HepG2 (cell line): ENCODE data around the gene DDX46. TPM values are rescaled to one million over a fixed set of nuclear protein-coding genes. Genes with fewer than 3 reads are reported as not detected.

Experiments
- ARNT2 ChIP-seq: sonication (generic); formaldehyde crosslinking; IDR thresholded peaks from 2 replicates; pipeline ENCODE4 v1.8.0; 2022; ENCODE audit warnings: mild to moderate bottlenecking, low read depth, missing genetic modification reagents, moderate library complexity
- ELF1 ChIP-seq: sonication (generic); formaldehyde crosslinking; IDR thresholded peaks from 2 replicates; pipeline ENCODE4 v1.4.0; 2020; ENCODE audit warnings: missing genetic modification reagents
- ELF3 ChIP-seq: IDR thresholded peaks from 2 replicates; pipeline ENCODE4 v1.6.1; 2016; ENCODE audit warnings: missing genetic modification reagents, missing compliant biosample characterization
- ELF4 ChIP-seq: sonication (generic); formaldehyde crosslinking; IDR thresholded peaks from 2 replicates; pipeline ENCODE4 v1.5.0; 2020; ENCODE audit warnings: missing genetic modification reagents, mild to moderate bottlenecking, moderate library complexity, borderline replicate concordance
- KDM2A ChIP-seq: sonication (generic); formaldehyde crosslinking; IDR thresholded peaks from 2 replicates; pipeline ENCODE4 v1.4.0; 2020; ENCODE audit warnings: low read depth, missing genetic modification reagents, borderline replicate concordance
- KLF12 ChIP-seq: sonication (generic); formaldehyde crosslinking; IDR thresholded peaks from 2 replicates; pipeline ENCODE4 v1.4.0; 2020; ENCODE audit warnings: missing genetic modification reagents, borderline replicate concordance
- XRCC5 ChIP-seq: fragments of 200-400 bp; formaldehyde crosslinking; optimal IDR thresholded peaks from 2 replicates; pipeline ENCODE3; 2017; ENCODE audit warnings: mild to moderate bottlenecking, low read length
- ZNF143 ChIP-seq: sonication (generic); formaldehyde crosslinking; IDR thresholded peaks from 2 replicates; pipeline ENCODE4 v1.4.0; 2020; ENCODE audit warnings: missing genetic modification reagents
- ZNF563 ChIP-seq: sonication (generic); formaldehyde crosslinking; IDR thresholded peaks from 2 replicates; pipeline ENCODE4 v1.8.0; 2022; ENCODE audit warnings: mild to moderate bottlenecking, moderate library complexity, missing genetic modification reagents
- ZNF7 ChIP-seq: IDR thresholded peaks from 2 replicates; pipeline ENCODE4 v1.6.1; 2016; ENCODE audit warnings: missing biosample characterization, missing genetic modification reagents
- ZNF724P ChIP-seq: sonication (generic); formaldehyde crosslinking; IDR thresholded peaks from 2 replicates; pipeline ENCODE4 v1.8.0; 2022; ENCODE audit warnings: missing genetic modification reagents, borderline replicate concordance
- ZNF883 ChIP-seq: sonication (generic); formaldehyde crosslinking; IDR thresholded peaks from 2 replicates; pipeline ENCODE4 v1.5.1; 2020; ENCODE audit warnings: mild to moderate bottlenecking, missing genetic modification reagents; ENCODE audit errors: not compliant biosample characterization
- polyA plus RNA-seq, 8 experiments: library from polyadenylated mRNA; depleted of rRNA in 3 of 8; stranded (reverse) in 7 of 8; unstranded in 1 of 8; fragments of >200 nt; fragmentation: Illumina TruSeq in 4 of 8; extraction: Trizol in 4 of 8; gene quantifications; 2 replicates each; pipeline versions ENCODE4 v1.2.1 to v1.2.3, GENCODE V29; 2011 to 2016; ENCODE audit warnings: low read depth in 4 of 8, missing spikeins in 1 of 8, mixed read lengths in 1 of 8; ENCODE audit not compliant: insufficient read depth in 1 of 8
- total RNA-seq, 5 experiments: library from RNA; depleted of rRNA; stranded (reverse); fragments of >200 nt; fragmentation: Illumina TruSeq; extraction: Trizol; gene quantifications; 2 replicates each; pipeline ENCODE4 v1.2.3, GENCODE V29; 2016; ENCODE audit warnings: low read depth in 1 of 5
- TF ChIP-seq, protein P1 (sequence below): sonication (generic); formaldehyde crosslinking; IDR thresholded peaks from 2 replicates; pipeline ENCODE4 v1.8.0; 2022; ENCODE audit warnings: missing genetic modification reagents, mild to moderate bottlenecking, inconsistent platforms, borderline replicate concordance
- TF ChIP-seq, protein P2 (sequence below): sonication (generic); formaldehyde crosslinking; IDR thresholded peaks from 2 replicates; pipeline ENCODE4 v1.8.0; 2022; ENCODE audit warnings: missing genetic modification reagents, low read depth, mild to moderate bottlenecking, borderline replicate concordance
- TF ChIP-seq, protein P3 (sequence below): sonication (generic); formaldehyde crosslinking; IDR thresholded peaks from 2 replicates; pipeline ENCODE4 v1.4.0; 2020; ENCODE audit warnings: missing genetic modification reagents, borderline replicate concordance
- TF ChIP-seq, protein P4 (sequence below): sonication (generic); formaldehyde crosslinking; IDR thresholded peaks from 2 replicates; pipeline ENCODE4 v1.5.0; 2020; ENCODE audit warnings: mild to moderate bottlenecking, missing genetic modification reagents, borderline replicate concordance
- TF ChIP-seq, protein P5 (sequence below): sonication (generic); formaldehyde crosslinking; conservative IDR thresholded peaks from 2 replicates; pipeline ENCODE4 v1.4.0; 2020; ENCODE audit warnings: missing genetic modification reagents

DDX46 gene
- total and polyA plus RNA-seq, 2 of the 13 experiments (the other 11 are each of a cell fraction or from before 2014, with no cell fraction given) = 27.3 to 59.3 TPM

DNA sequence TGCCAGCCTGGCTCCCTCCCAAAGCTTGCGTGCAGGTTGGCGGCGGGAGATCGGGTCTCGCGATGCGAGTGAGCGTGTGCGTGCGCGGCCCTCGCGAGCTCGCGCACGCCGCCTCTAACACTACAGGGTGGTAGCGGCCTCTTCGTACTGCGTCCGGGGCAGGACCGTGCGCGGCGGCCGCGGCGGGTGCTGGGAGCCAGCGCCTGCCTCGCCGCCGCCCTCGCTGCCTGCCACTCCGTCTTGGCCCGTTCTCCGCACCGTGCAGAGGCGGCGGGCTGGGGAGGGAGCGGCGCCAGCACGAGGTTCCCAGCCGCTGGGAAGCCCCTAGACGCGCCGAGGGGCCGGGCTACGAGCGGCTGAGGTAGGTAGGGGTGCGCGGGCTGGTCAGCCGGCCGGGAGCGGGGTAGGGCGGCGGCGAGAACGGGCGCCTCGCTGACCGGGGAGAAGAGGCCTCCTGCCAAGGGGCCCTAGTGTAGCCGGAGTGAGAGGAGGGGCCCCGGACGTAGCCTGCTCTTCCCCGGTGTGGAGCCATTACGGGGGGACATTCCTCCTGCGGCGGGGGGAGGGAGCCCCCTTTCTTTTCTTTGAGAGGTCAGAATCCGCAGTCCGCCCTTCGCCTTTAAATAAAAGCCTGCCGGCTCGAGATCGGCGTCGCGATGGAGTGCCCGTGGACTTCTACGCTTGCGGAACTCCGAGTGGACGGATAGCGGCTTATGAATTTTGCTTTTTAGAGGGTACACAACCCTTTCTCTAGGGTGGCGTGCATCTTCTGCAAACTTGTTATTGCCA, 87.5 kb downstream of the DDX46 start, which contains the start of gene C5orf24 (continued):
- TF ChIP-seq ZNF7 (CRISPR knock-in tag) = no peak
- TF ChIP-seq, protein P1, sequence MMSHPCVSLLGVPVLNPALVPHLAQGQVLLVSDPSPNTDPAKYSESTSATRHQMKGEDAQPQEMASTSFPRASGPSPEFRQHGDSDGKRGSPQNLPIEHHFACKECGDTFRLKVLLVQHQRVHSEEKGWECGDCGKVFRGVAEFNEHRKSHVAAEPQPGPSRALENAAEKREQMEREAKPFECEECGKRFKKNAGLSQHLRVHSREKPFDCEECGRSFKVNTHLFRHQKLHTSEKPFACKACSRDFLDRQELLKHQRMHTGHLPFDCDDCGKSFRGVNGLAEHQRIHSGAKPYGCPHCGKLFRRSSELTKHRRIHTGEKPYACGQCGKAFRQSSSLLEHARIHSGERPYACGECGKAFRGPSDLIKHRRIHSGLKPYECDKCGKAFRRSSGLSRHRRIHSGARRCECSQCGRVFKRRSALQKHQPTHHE = peak; percentile 64
- TF ChIP-seq KDM2A (CRISPR knock-in tag) = peak; percentile 96
- TF ChIP-seq ELF1 (CRISPR knock-in tag) = peak; percentile 21; the same call in 1 of the 2 replicates
- peak; percentile 78 for TF ChIP-seq ZNF143 (CRISPR knock-in tag)
- peak; percentile 87 for TF ChIP-seq KLF12 (CRISPR knock-in tag)
- TF ChIP-seq, protein P2, sequence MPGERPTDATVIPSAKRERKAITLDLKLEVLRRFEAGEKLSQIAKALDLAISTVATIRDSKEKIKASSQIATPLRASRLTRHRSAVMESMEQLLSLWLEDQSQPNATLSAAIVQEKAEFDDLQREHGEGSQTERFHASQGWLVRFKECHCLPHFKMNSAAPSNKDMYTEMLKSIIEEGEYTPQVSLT (CRISPR knock-in tag) = no peak; the same call in 1 of the 2 replicates
- peak; percentile 92 for TF ChIP-seq ZNF883 (CRISPR knock-in tag)
- TF ChIP-seq ARNT2 (CRISPR knock-in tag) = peak; percentile 99
- TF ChIP-seq ZNF563 (CRISPR knock-in tag) = peak; percentile 85; the same call in 1 of the 2 replicates
- TF ChIP-seq, protein P3, sequence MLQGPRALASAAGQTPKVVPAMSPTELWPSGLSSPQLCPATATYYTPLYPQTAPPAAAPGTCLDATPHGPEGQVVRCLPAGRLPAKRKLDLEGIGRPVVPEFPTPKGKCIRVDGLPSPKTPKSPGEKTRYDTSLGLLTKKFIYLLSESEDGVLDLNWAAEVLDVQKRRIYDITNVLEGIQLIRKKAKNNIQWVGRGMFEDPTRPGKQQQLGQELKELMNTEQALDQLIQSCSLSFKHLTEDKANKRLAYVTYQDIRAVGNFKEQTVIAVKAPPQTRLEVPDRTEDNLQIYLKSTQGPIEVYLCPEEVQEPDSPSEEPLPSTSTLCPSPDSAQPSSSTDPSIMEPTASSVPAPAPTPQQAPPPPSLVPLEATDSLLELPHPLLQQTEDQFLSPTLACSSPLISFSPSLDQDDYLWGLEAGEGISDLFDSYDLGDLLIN (CRISPR knock-in tag) = peak; percentile 64; the same call in 1 of the 2 replicates
- peak; percentile 30; the same call in 1 of the 2 replicates for TF ChIP-seq ELF3 (CRISPR knock-in tag)
- no peak for TF ChIP-seq ELF4 (CRISPR knock-in tag)
- peak; percentile 89; the same call in 1 of the 2 replicates for TF ChIP-seq ZNF724P
- TF ChIP-seq, protein P4, sequence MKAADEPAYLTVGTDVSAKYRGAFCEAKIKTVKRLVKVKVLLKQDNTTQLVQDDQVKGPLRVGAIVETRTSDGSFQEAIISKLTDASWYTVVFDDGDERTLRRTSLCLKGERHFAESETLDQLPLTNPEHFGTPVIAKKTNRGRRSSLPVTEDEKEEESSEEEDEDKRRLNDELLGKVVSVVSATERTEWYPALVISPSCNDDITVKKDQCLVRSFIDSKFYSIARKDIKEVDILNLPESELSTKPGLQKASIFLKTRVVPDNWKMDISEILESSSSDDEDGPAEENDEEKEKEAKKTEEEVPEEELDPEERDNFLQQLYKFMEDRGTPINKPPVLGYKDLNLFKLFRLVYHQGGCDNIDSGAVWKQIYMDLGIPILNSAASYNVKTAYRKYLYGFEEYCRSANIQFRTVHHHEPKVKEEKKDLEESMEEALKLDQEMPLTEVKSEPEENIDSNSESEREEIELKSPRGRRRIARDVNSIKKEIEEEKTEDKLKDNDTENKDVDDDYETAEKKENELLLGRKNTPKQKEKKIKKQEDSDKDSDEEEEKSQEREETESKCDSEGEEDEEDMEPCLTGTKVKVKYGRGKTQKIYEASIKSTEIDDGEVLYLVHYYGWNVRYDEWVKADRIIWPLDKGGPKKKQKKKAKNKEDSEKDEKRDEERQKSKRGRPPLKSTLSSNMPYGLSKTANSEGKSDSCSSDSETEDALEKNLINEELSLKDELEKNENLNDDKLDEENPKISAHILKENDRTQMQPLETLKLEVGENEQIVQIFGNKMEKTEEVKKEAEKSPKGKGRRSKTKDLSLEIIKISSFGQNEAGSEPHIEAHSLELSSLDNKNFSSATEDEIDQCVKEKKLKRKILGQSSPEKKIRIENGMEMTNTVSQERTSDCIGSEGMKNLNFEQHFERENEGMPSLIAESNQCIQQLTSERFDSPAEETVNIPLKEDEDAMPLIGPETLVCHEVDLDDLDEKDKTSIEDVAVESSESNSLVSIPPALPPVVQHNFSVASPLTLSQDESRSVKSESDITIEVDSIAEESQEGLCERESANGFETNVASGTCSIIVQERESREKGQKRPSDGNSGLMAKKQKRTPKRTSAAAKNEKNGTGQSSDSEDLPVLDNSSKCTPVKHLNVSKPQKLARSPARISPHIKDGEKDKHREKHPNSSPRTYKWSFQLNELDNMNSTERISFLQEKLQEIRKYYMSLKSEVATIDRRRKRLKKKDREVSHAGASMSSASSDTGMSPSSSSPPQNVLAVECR (CRISPR knock-in tag) = peak; percentile 92
- TF ChIP-seq XRCC5 = peak; percentile 35
- TF ChIP-seq, protein P5, sequence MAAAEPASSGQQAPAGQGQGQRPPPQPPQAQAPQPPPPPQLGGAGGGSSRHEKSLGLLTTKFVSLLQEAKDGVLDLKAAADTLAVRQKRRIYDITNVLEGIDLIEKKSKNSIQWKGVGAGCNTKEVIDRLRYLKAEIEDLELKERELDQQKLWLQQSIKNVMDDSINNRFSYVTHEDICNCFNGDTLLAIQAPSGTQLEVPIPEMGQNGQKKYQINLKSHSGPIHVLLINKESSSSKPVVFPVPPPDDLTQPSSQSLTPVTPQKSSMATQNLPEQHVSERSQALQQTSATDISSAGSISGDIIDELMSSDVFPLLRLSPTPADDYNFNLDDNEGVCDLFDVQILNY = peak; percentile 93
